ENCODE measurements around the gene KRTAP10-3. TPM values are rescaled to one million over a fixed set of nuclear protein-coding genes. Genes with fewer than 3 reads are reported as not detected.

Gene KRTAP10-3
- total RNA-seq, 1 donor from 2014 or later: not detected

GRCh38 chr21:44514218-44514520 is 44.4 kb downstream of the KRTAP10-3 start:
- Mint-ChIP-seq H3K27ac (ENCODE audit: unreplicated experiment) (no peak overlapping the region), H3K4me1 (no peaks in the 10 kb centered on the region), H3K27me3 (ENCODE audit: low read depth) (no peaks in the 10 kb centered on the region), H3K36me3 (ENCODE audit: low read depth) (no peaks in the 10 kb centered on the region), H3K4me3 (no peak overlapping the region), H3K9me3 (no peaks in the 10 kb centered on the region)
- DNase-seq (ENCODE audit: low read depth, low spot score): no peak
- TF ChIP-seq CTCF (conservative IDR thresholded peaks at IDR 0.05): no peak

GRCh38 chr21:44513389-44514217 is 45.0 kb downstream of the KRTAP10-3 start:
- no peak for DNase-seq (ENCODE audit: low read depth, low spot score)
- no peak overlapping the region for H3K4me3 Mint-ChIP-seq
- H3K27me3 Mint-ChIP-seq (ENCODE audit: low read depth): no peaks in the 10 kb centered on the region
- H3K36me3 Mint-ChIP-seq (ENCODE audit: low read depth): no peaks in the 10 kb centered on the region
- no peaks in the 10 kb centered on the region for H3K4me1 Mint-ChIP-seq
- no peaks in the 10 kb centered on the region for H3K9me3 Mint-ChIP-seq
- no peak for TF ChIP-seq CTCF (conservative IDR thresholded peaks at IDR 0.05)
- no peak overlapping the region for H3K27ac Mint-ChIP-seq (ENCODE audit: unreplicated experiment)

GRCh38 chr21:44512496-44513388 is 45.9 kb downstream of the KRTAP10-3 start:
- no peaks in the 10 kb centered on the region for H3K27me3 Mint-ChIP-seq (ENCODE audit: low read depth)
- no peaks in the 10 kb centered on the region for H3K9me3 Mint-ChIP-seq

GRCh38 chr21:44511938-44512275 is 46.7 kb downstream of the KRTAP10-3 start:
- Mint-ChIP-seq H3K4me3 (no peak overlapping the region), H3K4me1 (no peaks in the 10 kb centered on the region), H3K27ac (ENCODE audit: unreplicated experiment) (no peak overlapping the region), H3K36me3 (ENCODE audit: low read depth) (no peaks in the 10 kb centered on the region), H3K9me3 (no peaks in the 10 kb centered on the region), H3K27me3 (ENCODE audit: low read depth) (no peaks in the 10 kb centered on the region)
- no peak for TF ChIP-seq CTCF (conservative IDR thresholded peaks at IDR 0.05)
- DNase-seq (ENCODE audit: low read depth, low spot score): no peak

More at GRCh38 chr21:44512496-44513388, 45.9 kb downstream of the KRTAP10-3 start:
- no peak for DNase-seq (ENCODE audit: low read depth, low spot score)
- Mint-ChIP-seq H3K27ac (ENCODE audit: unreplicated experiment) (no peak overlapping the region), H3K4me3 (no peak overlapping the region), H3K36me3 (ENCODE audit: low read depth) (no peaks in the 10 kb centered on the region), H3K4me1 (no peaks in the 10 kb centered on the region)
- TF ChIP-seq CTCF (conservative IDR thresholded peaks at IDR 0.05): no peak

- H3K36me3 Mint-ChIP-seq (ENCODE audit: low read depth): no peaks in the 10 kb centered on the region
- no peaks in the 10 kb centered on the region for H3K4me1 Mint-ChIP-seq
- no peaks in the 10 kb centered on the region for H3K27me3 Mint-ChIP-seq (ENCODE audit: low read depth)
- no peaks in the 10 kb centered on the region for H3K9me3 Mint-ChIP-seq
- no peak for TF ChIP-seq CTCF (conservative IDR thresholded peaks at IDR 0.05)
- no peak overlapping the region for H3K4me3 Mint-ChIP-seq
- H3K27ac Mint-ChIP-seq (ENCODE audit: unreplicated experiment): no peak overlapping the region
- no peak for DNase-seq (ENCODE audit: low read depth, low spot score)
Observed at GRCh38 chr21:44511219-44511937, 47.2 kb downstream of the KRTAP10-3 start.
